Measurements from ENCODE around the gene DKK2.

DNA sequence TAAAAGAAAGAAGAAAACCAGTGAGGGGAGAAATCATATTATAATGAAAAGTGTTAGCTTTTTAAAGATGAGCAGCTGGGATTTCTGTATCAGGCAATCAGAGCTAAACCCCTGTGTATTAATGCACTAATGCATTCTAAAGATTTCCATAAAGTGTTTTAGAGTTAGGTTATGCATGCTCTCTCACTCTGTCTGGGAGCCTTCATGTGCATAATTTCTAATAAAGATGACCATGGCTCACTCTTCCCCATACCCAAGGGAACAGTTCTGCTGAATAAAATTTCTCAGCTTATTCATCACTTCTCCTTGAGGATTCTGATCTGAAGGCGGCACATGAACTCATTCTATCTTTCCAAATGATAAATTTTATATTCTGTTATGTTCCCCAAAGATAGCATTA is 129.4 kb downstream of the DKK2 start:
- TF ChIP-seq POLR2AphosphoS5 (IDR thresholded peaks at IDR 0.05; ENCODE audit: low read depth, low read length), result no peak
- no peak for TF ChIP-seq POLR2A (IDR thresholded peaks at IDR 0.05; ENCODE audit: low read depth, low read length)
- no peak for TF ChIP-seq TAF1 (IDR thresholded peaks at IDR 0.05; ENCODE audit: borderline replicate concordance, low read depth, low read length)

All from GM12892 (cell line).